ENCODE data around the gene CIRBP. TPM values are rescaled to one million over a fixed set of nuclear protein-coding genes. Genes with fewer than 3 reads are reported as not detected.

The CIRBP gene
- total and polyA plus RNA-seq, 2 of the 13 experiments (the other 11 are each of a cell fraction or from before 2014, with no cell fraction given): 133 to 140 TPM

DNA sequence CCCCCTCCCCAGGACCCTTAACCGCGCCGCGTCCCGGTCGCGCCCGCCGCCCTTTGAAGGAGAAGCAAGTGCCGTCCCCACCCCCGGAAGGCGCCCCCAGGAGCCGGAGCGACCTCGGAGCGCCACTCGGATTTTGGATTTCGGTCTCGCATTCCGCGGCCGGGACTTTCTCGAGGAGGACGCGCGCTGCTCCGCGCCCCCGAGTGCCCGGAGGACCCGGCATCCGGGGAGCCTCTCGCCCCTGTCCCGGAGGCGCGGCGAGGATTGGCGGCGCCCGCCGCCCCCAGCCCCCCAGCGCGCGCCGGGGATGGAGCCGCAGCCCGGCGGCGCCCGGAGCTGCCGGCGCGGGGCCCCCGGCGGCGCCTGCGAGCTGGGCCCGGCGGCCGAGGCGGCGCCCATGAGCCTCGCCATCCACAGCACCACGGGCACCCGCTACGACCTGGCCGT is 19.1 kb upstream of the CIRBP start (continued):
- TF ChIP-seq, protein P1, sequence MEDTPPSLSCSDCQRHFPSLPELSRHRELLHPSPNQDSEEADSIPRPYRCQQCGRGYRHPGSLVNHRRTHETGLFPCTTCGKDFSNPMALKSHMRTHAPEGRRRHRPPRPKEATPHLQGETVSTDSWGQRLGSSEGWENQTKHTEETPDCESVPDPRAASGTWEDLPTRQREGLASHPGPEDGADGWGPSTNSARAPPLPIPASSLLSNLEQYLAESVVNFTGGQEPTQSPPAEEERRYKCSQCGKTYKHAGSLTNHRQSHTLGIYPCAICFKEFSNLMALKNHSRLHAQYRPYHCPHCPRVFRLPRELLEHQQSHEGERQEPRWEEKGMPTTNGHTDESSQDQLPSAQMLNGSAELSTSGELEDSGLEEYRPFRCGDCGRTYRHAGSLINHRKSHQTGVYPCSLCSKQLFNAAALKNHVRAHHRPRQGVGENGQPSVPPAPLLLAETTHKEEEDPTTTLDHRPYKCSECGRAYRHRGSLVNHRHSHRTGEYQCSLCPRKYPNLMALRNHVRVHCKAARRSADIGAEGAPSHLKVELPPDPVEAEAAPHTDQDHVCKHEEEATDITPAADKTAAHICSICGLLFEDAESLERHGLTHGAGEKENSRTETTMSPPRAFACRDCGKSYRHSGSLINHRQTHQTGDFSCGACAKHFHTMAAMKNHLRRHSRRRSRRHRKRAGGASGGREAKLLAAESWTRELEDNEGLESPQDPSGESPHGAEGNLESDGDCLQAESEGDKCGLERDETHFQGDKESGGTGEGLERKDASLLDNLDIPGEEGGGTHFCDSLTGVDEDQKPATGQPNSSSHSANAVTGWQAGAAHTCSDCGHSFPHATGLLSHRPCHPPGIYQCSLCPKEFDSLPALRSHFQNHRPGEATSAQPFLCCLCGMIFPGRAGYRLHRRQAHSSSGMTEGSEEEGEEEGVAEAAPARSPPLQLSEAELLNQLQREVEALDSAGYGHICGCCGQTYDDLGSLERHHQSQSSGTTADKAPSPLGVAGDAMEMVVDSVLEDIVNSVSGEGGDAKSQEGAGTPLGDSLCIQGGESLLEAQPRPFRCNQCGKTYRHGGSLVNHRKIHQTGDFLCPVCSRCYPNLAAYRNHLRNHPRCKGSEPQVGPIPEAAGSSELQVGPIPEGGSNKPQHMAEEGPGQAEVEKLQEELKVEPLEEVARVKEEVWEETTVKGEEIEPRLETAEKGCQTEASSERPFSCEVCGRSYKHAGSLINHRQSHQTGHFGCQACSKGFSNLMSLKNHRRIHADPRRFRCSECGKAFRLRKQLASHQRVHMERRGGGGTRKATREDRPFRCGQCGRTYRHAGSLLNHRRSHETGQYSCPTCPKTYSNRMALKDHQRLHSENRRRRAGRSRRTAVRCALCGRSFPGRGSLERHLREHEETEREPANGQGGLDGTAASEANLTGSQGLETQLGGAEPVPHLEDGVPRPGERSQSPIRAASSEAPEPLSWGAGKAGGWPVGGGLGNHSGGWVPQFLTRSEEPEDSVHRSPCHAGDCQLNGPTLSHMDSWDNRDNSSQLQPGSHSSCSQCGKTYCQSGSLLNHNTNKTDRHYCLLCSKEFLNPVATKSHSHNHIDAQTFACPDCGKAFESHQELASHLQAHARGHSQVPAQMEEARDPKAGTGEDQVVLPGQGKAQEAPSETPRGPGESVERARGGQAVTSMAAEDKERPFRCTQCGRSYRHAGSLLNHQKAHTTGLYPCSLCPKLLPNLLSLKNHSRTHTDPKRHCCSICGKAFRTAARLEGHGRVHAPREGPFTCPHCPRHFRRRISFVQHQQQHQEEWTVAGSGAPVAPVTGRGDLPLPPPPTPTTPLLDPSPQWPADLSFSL (CRISPR knock-in tag; IDR thresholded peaks at IDR 0.05): no peak
- TF ChIP-seq, protein P2, sequence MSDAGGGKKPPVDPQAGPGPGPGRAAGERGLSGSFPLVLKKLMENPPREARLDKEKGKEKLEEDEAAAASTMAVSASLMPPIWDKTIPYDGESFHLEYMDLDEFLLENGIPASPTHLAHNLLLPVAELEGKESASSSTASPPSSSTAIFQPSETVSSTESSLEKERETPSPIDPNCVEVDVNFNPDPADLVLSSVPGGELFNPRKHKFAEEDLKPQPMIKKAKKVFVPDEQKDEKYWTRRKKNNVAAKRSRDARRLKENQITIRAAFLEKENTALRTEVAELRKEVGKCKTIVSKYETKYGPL (CRISPR knock-in tag; IDR thresholded peaks at IDR 0.05): no peak
- TF ChIP-seq RFX3 (CRISPR knock-in tag; IDR thresholded peaks at IDR 0.05): no peak
- no peak for TF ChIP-seq BHLHE40 (IDR thresholded peaks at IDR 0.05; ENCODE audit: low read length)
- TF ChIP-seq ZMYM3 (CRISPR knock-in tag; IDR thresholded peaks at IDR 0.05): no peak
- TF ChIP-seq, protein P3, sequence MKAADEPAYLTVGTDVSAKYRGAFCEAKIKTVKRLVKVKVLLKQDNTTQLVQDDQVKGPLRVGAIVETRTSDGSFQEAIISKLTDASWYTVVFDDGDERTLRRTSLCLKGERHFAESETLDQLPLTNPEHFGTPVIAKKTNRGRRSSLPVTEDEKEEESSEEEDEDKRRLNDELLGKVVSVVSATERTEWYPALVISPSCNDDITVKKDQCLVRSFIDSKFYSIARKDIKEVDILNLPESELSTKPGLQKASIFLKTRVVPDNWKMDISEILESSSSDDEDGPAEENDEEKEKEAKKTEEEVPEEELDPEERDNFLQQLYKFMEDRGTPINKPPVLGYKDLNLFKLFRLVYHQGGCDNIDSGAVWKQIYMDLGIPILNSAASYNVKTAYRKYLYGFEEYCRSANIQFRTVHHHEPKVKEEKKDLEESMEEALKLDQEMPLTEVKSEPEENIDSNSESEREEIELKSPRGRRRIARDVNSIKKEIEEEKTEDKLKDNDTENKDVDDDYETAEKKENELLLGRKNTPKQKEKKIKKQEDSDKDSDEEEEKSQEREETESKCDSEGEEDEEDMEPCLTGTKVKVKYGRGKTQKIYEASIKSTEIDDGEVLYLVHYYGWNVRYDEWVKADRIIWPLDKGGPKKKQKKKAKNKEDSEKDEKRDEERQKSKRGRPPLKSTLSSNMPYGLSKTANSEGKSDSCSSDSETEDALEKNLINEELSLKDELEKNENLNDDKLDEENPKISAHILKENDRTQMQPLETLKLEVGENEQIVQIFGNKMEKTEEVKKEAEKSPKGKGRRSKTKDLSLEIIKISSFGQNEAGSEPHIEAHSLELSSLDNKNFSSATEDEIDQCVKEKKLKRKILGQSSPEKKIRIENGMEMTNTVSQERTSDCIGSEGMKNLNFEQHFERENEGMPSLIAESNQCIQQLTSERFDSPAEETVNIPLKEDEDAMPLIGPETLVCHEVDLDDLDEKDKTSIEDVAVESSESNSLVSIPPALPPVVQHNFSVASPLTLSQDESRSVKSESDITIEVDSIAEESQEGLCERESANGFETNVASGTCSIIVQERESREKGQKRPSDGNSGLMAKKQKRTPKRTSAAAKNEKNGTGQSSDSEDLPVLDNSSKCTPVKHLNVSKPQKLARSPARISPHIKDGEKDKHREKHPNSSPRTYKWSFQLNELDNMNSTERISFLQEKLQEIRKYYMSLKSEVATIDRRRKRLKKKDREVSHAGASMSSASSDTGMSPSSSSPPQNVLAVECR (CRISPR knock-in tag; IDR thresholded peaks at IDR 0.05; ENCODE audit: borderline replicate concordance): 0 out of 2 replicates have a peak, but pooled peaks have one; percentile 11
- TF ChIP-seq ZNF629 (CRISPR knock-in tag; conservative IDR thresholded peaks at IDR 0.05): no peak
- TF ChIP-seq, protein P4, sequence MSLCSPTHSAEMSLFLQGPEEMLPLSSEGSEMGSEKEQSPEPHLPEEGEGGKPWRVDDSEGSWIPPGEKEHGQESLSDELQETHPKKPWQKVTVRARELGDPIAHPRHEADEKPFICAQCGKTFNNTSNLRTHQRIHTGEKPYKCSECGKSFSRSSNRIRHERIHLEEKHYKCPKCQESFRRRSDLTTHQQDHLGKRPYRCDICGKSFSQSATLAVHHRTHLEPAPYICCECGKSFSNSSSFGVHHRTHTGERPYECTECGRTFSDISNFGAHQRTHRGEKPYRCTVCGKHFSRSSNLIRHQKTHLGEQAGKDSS (CRISPR knock-in tag; IDR thresholded peaks at IDR 0.05; ENCODE audit: borderline replicate concordance, low read depth): no peak
- TF ChIP-seq GATA4 (IDR thresholded peaks at IDR 0.05; ENCODE audit: borderline replicate concordance, low read depth): no peak
- TF ChIP-seq GTF2F1 (IDR thresholded peaks at IDR 0.05; ENCODE audit: low read length): no peak
- TF ChIP-seq, protein P5, sequence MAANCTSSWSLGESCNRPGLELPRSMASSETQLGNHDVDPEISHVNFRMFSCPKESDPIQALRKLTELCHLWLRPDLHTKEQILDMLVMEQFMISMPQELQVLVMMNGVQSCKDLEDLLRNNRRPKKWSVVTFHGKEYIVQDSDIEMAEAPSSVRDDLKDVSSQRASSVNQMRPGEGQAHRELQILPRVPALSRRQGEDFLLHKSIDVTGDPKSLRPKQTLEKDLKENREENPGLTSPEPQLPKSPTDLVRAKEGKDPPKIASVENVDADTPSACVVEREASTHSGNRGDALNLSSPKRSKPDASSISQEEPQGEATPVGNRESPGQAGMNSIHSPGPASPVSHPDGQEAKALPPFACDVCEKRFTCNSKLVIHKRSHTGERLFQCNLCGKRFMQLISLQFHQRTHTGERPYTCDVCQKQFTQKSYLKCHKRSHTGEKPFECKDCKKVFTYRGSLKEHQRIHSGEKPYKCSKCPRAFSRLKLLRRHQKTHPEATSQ (CRISPR knock-in tag; IDR thresholded peaks at IDR 0.05; ENCODE audit: borderline replicate concordance): no peak
- peak; percentile 53 for TF ChIP-seq ASH2L (IDR thresholded peaks at IDR 0.05; ENCODE audit: insufficient read length, low read depth, low read length)
- no peak for TF ChIP-seq TARDBP (CRISPR knock-in tag; IDR thresholded peaks at IDR 0.05)

All from HepG2 (cell line).